Neural progenitor cell (in vitro differentiated cells): ENCODE data around the gene OR11H7.

Experiments
- EZH2phosphoT487 ChIP-seq: fragments of 200-600 bp; sonication (generic); IDR thresholded peaks from 2 replicates; pipeline ENCODE4 v1.6.1; 2017; ENCODE audit warnings: antibody characterized with exemption
- TF ChIP-seq, protein P1 (sequence below): fragments of 200-600 bp; sonication (generic); IDR thresholded peaks from 2 replicates; pipeline ENCODE4 v1.5.1; 2017; ENCODE audit warnings: antibody characterized with exemption, mild to moderate bottlenecking

DNA sequence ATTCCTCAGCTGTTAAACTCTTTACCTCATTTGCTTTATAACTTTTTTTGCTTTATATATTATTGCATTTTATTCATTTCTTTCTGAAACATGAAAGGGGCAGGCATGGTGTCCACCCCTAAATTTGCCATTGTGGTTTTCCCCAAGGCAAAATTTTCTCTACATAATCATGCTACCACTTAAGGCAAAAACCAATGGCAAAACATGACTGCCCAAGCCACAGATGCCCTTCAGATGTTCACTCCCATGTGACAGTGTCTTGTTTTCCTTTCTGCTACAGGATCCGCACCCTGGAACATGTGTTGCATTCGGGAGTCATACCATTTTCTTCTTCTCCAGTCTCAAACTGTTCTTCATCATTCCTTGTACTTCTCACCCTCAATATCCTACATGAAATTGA lies 48.6 kb downstream of the OR11H7 start:
- TF ChIP-seq, protein P1, sequence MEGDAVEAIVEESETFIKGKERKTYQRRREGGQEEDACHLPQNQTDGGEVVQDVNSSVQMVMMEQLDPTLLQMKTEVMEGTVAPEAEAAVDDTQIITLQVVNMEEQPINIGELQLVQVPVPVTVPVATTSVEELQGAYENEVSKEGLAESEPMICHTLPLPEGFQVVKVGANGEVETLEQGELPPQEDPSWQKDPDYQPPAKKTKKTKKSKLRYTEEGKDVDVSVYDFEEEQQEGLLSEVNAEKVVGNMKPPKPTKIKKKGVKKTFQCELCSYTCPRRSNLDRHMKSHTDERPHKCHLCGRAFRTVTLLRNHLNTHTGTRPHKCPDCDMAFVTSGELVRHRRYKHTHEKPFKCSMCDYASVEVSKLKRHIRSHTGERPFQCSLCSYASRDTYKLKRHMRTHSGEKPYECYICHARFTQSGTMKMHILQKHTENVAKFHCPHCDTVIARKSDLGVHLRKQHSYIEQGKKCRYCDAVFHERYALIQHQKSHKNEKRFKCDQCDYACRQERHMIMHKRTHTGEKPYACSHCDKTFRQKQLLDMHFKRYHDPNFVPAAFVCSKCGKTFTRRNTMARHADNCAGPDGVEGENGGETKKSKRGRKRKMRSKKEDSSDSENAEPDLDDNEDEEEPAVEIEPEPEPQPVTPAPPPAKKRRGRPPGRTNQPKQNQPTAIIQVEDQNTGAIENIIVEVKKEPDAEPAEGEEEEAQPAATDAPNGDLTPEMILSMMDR = no peak
- TF ChIP-seq EZH2phosphoT487 = no peak
